Cardiac muscle cell (in vitro differentiated cells and primary cell): ENCODE results near the gene KIF26B. TPM values are rescaled to one million over a fixed set of nuclear protein-coding genes. Genes with fewer than 3 reads are reported as not detected.
"Not testable (repeated sequence)": the region's sequence is repeated elsewhere in the genome, so short reads cannot be mapped to it uniquely, and the experiment has no call there.

Experiments used
- DNase-seq, 2 donors: peaks; one replicate each; pipeline versions ENCODE4 v3.0.0 to v3.0.0-alpha.2; 2010 to 2017; ENCODE audit warnings: low read depth in 1 of 2, low spot score in 1 of 2
- H3K27ac ChIP-seq: fragments of 200-600 bp; sonication (generic); 2 replicates; pipeline ENCODE4 v1.5.1; 2016
- H3K27me3 ChIP-seq: fragments of 200-600 bp; sonication (generic); 2 replicates; pipeline ENCODE4 v1.6.0; 2016; ENCODE audit warnings: control low read depth
- H3K36me3 ChIP-seq: fragments of 200-600 bp; sonication (generic); 2 replicates; pipeline ENCODE4 v1.5.1; 2016; ENCODE audit warnings: control low read depth
- H3K4me1 ChIP-seq: fragments of 200-600 bp; sonication (generic); 2 replicates; pipeline ENCODE4 v1.8.1; 2017; ENCODE audit warnings: low read depth, mild to moderate bottlenecking, mixed run types
- H3K4me3 ChIP-seq: fragments of 200-600 bp; sonication (generic); 2 replicates; pipeline ENCODE4 v1.5.1; 2016; ENCODE audit warnings: mild to moderate bottlenecking
- H3K9me3 ChIP-seq: fragments of 200-600 bp; sonication (generic); 2 replicates; pipeline ENCODE4 v1.5.1; 2017; ENCODE audit warnings: low read depth, mild to moderate bottlenecking, control low read depth
- polyA plus RNA-seq: library from polyadenylated mRNA; unstranded; fragments of >200 nt; fragmentation: Nextera tagmentation; extraction: Ambion mirVana; gene quantifications from 2 replicates; pipeline ENCODE4 v1.2.1, GENCODE V29; 2016
- total RNA-seq: library from RNA; depleted of rRNA; stranded (reverse); fragments of >200 nt; gene quantifications from 2 replicates; pipeline ENCODE4 v1.2.3, GENCODE V29; 2016
- TF ChIP-seq, protein P1 (sequence below): IDR thresholded peaks from 2 replicates; pipeline ENCODE4 v1.5.1; 2012; ENCODE audit warnings: low read depth, mild to moderate bottlenecking, low read length

The KIF26B gene
- total and polyA plus RNA-seq, 2 experiments from 2014 or later = 58.9 to 177 TPM

DNA sequence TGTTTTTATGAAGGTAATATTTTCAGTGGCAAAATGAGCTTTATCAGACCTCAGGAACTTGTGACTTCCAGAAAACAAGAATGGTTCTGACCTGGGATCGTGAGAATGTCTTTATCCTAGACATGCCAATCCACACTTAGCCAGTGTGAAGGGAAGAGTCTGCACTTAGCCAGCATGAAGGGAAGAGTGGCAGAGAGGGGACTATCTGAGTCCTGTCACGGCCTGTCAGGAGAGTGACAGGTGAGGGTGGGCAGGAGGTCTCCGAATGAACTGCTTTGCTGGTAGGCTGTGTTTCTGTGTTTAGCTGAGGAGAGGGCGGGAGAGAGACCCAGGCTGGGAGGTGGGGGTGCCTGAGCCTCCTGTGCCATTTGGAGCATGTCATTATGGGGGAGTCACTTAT, 173.1 kb downstream of the KIF26B start:
- TF ChIP-seq, protein P1, sequence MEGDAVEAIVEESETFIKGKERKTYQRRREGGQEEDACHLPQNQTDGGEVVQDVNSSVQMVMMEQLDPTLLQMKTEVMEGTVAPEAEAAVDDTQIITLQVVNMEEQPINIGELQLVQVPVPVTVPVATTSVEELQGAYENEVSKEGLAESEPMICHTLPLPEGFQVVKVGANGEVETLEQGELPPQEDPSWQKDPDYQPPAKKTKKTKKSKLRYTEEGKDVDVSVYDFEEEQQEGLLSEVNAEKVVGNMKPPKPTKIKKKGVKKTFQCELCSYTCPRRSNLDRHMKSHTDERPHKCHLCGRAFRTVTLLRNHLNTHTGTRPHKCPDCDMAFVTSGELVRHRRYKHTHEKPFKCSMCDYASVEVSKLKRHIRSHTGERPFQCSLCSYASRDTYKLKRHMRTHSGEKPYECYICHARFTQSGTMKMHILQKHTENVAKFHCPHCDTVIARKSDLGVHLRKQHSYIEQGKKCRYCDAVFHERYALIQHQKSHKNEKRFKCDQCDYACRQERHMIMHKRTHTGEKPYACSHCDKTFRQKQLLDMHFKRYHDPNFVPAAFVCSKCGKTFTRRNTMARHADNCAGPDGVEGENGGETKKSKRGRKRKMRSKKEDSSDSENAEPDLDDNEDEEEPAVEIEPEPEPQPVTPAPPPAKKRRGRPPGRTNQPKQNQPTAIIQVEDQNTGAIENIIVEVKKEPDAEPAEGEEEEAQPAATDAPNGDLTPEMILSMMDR = no peak
- peak overlapping the region; percentile 96 for H3K27ac ChIP-seq
- peaks cover 58% of the 10 kb centered on the region for H3K4me1 ChIP-seq
- H3K4me3 ChIP-seq = no peak overlapping the region
- H3K27me3 ChIP-seq = no peaks in the 10 kb centered on the region
- peak in 1 of 2 donors; percentile 74 for DNase-seq
- no peaks in the 10 kb centered on the region for H3K36me3 ChIP-seq
- H3K9me3 ChIP-seq = no peaks in the 10 kb centered on the region

- Histone ChIP-seq H3K4me1 (peaks cover 63% of the 10 kb centered on the region), H3K4me3 (no peak overlapping the region), H3K27ac (peak overlapping the region; percentile 91), H3K36me3 (no peaks in the 10 kb centered on the region), H3K9me3 (no peaks in the 10 kb centered on the region), H3K27me3 (no peaks in the 10 kb centered on the region)
- TF ChIP-seq, protein P1 = no peak
- no peak for DNase-seq
Observed at GRCh38 chr1:245330951-245331350, 176.2 kb downstream of the KIF26B start.

DNA sequence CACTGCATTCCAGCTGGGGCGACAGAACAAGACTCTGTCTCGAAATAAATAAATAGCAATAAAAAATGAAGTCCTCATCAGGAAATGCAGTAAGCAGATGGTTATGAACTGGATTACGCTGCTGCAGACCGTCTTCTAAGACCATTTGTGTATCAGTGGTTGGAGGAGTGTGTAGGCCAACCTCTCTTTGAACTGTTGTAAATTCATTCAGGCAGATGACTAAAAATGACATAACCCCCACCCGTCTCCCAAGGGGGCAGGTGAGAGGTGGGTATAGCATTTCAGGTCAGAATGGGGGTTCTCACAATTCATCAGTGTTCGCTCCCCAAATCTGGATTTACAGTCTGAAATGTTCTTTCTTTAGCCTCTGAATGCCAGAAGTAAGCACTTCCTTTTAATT, 177.3 kb downstream of the KIF26B start:
- Histone ChIP-seq H3K36me3 (no peaks in the 10 kb centered on the region), H3K27me3 (no peaks in the 10 kb centered on the region), H3K4me1 (peaks cover 56% of the 10 kb centered on the region), H3K4me3 (no peak overlapping the region), H3K9me3 (no peaks in the 10 kb centered on the region), H3K27ac (peak overlapping the region; percentile 91)
- TF ChIP-seq, protein P1 = no peak
- DNase-seq = no peak

DNA sequence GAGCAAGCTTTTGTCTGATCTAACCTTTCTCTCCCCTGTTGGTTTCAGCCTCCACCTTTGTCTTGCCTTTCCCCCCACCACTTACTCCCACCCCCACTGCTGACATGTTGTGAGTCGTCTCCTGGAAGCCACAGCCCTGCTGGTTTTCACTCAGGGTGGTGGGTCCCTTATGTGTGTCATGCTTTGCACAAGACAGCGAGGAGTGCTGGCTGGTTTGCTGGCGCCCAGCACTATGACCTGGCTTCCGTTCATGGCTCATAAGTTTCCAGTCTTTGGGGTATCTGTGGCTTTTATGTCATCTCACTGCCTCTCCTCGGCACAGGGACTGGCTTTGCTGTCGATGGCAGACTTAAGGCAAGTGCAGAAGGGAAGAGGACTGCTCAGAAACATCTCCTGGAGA, 177.7 kb downstream of the KIF26B start:
- TF ChIP-seq, protein P1 = no peak
- H3K27ac ChIP-seq = peak overlapping the region; percentile 91
- H3K36me3 ChIP-seq = no peaks in the 10 kb centered on the region
- no peaks in the 10 kb centered on the region for H3K9me3 ChIP-seq
- H3K4me3 ChIP-seq = no peak overlapping the region
- H3K27me3 ChIP-seq = no peaks in the 10 kb centered on the region
- DNase-seq = no peak
- H3K4me1 ChIP-seq = peaks cover 56% of the 10 kb centered on the region

DNA sequence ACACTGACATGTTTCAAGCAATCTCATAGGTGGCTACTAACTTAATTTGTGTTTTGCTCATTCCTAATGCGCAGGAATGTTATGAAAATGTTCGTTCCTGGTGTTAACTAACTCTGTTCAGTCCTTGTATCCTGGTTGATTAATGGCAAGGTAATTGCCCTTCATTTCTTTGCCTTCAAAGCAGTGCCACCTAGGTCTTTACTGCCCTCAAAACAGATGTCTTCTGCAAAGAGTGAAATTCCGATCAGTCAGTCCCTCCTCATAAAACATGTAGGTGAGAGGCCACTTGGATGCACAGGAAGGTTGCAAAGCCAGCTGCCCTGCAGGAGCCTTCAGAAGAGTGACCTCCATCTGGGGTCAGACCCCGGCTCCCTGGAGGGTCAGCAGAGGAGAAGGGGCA, 179.4 kb downstream of the KIF26B start:
- no peaks in the 10 kb centered on the region for H3K27me3 ChIP-seq
- H3K4me3 ChIP-seq = no peak overlapping the region
- no peaks in the 10 kb centered on the region for H3K36me3 ChIP-seq
- TF ChIP-seq, protein P1 = no peak
- H3K27ac ChIP-seq = peak overlapping the region; percentile 91
- H3K9me3 ChIP-seq = no peaks in the 10 kb centered on the region
- no peak for DNase-seq
- peaks cover 55% of the 10 kb centered on the region for H3K4me1 ChIP-seq

DNA sequence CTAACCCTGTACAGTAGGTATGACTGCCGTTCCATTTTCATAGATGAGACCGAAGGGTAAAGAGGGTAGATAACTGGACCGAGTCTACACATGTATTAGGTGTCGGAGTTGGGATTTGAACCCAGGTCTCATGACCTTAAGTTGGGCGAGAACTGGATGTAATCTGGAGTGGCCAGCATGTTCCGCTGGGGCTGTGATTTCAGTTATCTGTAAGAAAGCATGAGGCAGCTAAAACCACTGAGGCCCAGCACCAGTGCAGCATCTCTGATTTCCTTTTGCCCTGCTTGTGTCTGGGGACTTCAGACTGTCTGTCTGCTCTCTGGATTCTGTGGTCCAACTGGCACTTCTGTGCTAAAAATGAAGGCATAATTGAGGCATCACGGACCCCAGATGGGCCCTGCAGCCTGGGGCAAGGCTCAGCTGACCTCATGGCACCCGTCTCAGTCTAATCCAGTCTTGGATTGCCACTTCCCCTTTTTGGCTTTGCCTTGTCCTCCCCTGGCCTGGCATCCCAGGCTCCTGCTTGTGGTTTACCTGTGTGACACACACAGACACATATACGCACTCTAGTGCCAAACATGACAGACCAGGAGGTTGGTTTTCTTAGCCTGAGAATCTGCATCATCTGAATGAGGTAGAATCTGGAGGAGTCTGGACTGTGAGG, 180.2 kb downstream of the KIF26B start:
- Histone ChIP-seq H3K27me3 (no peaks in the 10 kb centered on the region), H3K27ac (peak overlapping the region; percentile 91), H3K4me1 (peaks cover 56% of the 10 kb centered on the region), H3K4me3 (no peak overlapping the region), H3K9me3 (no peaks in the 10 kb centered on the region), H3K36me3 (no peaks in the 10 kb centered on the region)
- DNase-seq = no peak
- TF ChIP-seq, protein P1 = no peak

DNA sequence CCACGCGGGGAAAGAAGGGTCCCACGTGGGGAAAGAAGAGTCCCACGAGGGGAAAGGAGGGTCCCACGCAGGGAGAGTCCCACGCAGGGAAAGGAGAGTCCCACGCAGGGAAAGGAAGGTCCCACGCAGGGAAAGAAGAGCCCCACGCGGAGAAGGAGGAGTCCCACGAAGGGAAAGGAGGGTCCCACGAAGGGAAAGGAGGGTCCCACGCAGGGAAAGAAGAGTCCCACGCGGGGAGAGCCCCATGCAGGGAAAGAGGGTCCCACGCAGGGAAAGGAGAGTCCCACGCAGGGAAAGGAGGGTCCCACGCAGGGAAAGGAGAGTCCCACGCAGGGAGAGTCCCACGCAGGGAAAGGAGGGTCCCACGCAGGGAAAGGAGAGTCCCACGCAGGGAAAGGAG, 180.9 kb downstream of the KIF26B start:
- H3K9me3 ChIP-seq, H3K36me3 ChIP-seq, H3K27me3 ChIP-seq, DNase-seq, H3K4me3 ChIP-seq: not testable (repeated sequence)
- Histone ChIP-seq H3K4me1 (peaks cover 63% of the 10 kb centered on the region), H3K27ac (peak overlapping the region; percentile 91)
